ENCODE data around the gene SLC9A5.

SLC9A5 gene

GRCh38 chr16:67270931-67271338 is 22.2 kb downstream of the SLC9A5 start:
- no peak for DNase-seq (ENCODE audit: low read depth)
- no peak overlapping the region for H3K4me3 ChIP-seq (replicated peaks; ENCODE audit: low read depth, low read length)
- TF ChIP-seq CTCF (IDR thresholded peaks at IDR 0.05; ENCODE audit: low read length, missing control alignments): no peak

- H3K4me3 ChIP-seq (replicated peaks; ENCODE audit: low read depth, low read length): no peak overlapping the region
- no peak for TF ChIP-seq CTCF (IDR thresholded peaks at IDR 0.05; ENCODE audit: low read length, missing control alignments)
Measured at GRCh38 chr16:67271446-67271845, 22.7 kb downstream of the SLC9A5 start.

GRCh38 chr16:67275321-67275720 is 26.5 kb downstream of the SLC9A5 start:
- DNase-seq (ENCODE audit: low read depth): no peak
- TF ChIP-seq CTCF (IDR thresholded peaks at IDR 0.05; ENCODE audit: low read length, missing control alignments): no peak
- no peak overlapping the region for H3K4me3 ChIP-seq (replicated peaks; ENCODE audit: low read depth, low read length)

More at GRCh38 chr16:67271446-67271845, 22.7 kb downstream of the SLC9A5 start:
- no peak for DNase-seq (ENCODE audit: low read depth)

- TF ChIP-seq CTCF (IDR thresholded peaks at IDR 0.05; ENCODE audit: low read length, missing control alignments): no peak
- peak; percentile 98 for DNase-seq (ENCODE audit: low read depth)
- no peak overlapping the region for H3K4me3 ChIP-seq (replicated peaks; ENCODE audit: low read depth, low read length)
Measured at GRCh38 chr16:67277294-67277998, 28.7 kb downstream of the SLC9A5 start.

GRCh38 chr16:67277999-67278772 is 29.4 kb downstream of the SLC9A5 start:
- H3K4me3 ChIP-seq (replicated peaks; ENCODE audit: low read depth, low read length): peak overlapping the region; percentile 47
- TF ChIP-seq CTCF (IDR thresholded peaks at IDR 0.05; ENCODE audit: low read length, missing control alignments): no peak
- DNase-seq (ENCODE audit: low read depth): peak; percentile 75

- H3K4me3 ChIP-seq (replicated peaks; ENCODE audit: low read depth, low read length): peak overlapping the region; percentile 47
- DNase-seq (ENCODE audit: low read depth): no peak
- no peak for TF ChIP-seq CTCF (IDR thresholded peaks at IDR 0.05; ENCODE audit: low read length, missing control alignments)
Measured at GRCh38 chr16:67278773-67279295, 30.1 kb downstream of the SLC9A5 start.
